Type B pancreatic cell (in vitro differentiated cells): Measurements from ENCODE around the gene IFT27. TPM values are rescaled to one million over a fixed set of nuclear protein-coding genes. Genes with fewer than 3 reads are reported as not detected.

Experiments used
- DNase-seq: peaks from one replicate; pipeline ENCODE4 v3.0.0; 2021; ENCODE audit warnings: mixed read lengths; ENCODE audit not compliant: unreplicated experiment; ENCODE audit errors: extremely low spot score
- H3K27ac Mint-ChIP-seq: 2 replicates; pipeline ENCODE4 v1.8.0; 2021; ENCODE audit warnings: mild to moderate bottlenecking, mixed read lengths
- H3K27me3 Mint-ChIP-seq: 2 replicates; pipeline ENCODE4 v1.8.0; 2021; ENCODE audit warnings: mixed read lengths
- H3K36me3 Mint-ChIP-seq: 2 replicates; pipeline ENCODE4 v1.8.0; 2021; ENCODE audit warnings: mixed read lengths
- H3K4me1 Mint-ChIP-seq: one replicate; pipeline ENCODE4 v1.8.0; 2021; ENCODE audit warnings: mixed read lengths; ENCODE audit not compliant: unreplicated experiment
- H3K4me3 Mint-ChIP-seq: 2 replicates; pipeline ENCODE4 v1.8.0; 2021; ENCODE audit warnings: mild to moderate bottlenecking, mixed read lengths
- H3K9me3 Mint-ChIP-seq: 2 replicates; pipeline ENCODE4 v1.8.0; 2021; ENCODE audit warnings: mixed read lengths
- total RNA-seq: library from RNA; stranded (reverse); gene quantifications from 2 replicates; pipeline ENCODE4 v1.2.1, GENCODE V29; 2021; ENCODE audit warnings: low replicate concordance
- TF ChIP-seq, protein P1 (sequence below): fragments of 200-600 bp; sonication (generic); conservative IDR thresholded peaks from 2 replicates; pipeline ENCODE4 v1.5.0; 2021; ENCODE audit warnings: antibody characterized with exemption, mild to moderate bottlenecking

IFT27 gene
- total RNA-seq, 1 donor from 2014 or later = 46.6 TPM

DNA sequence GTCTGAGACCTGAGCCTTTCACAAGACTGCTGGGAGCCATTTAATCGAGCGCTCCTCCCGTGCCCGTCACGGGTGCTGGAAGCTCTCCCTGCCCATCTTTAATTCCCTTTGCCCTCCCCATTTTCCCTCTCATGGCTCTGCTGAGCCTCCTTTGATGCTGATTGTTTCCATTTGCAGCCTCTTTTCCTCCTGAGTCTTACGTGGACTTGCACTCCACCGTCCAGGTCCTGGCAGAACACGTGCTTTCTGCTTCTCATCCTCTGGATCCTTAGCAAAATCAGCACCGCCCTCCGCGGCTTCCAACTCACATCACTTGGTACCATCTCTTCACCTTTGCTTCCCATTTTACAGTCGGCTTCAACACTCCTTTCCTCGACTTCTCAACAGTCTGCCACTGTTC is 7.3 kb downstream of the IFT27 start:
- H3K9me3 Mint-ChIP-seq = no peaks in the 10 kb centered on the region
- no peak overlapping the region for H3K27ac Mint-ChIP-seq
- H3K36me3 Mint-ChIP-seq = peaks cover 6% of the 10 kb centered on the region
- H3K4me1 Mint-ChIP-seq = peaks cover 19% of the 10 kb centered on the region
- H3K4me3 Mint-ChIP-seq = no peak overlapping the region
- TF ChIP-seq, protein P1, sequence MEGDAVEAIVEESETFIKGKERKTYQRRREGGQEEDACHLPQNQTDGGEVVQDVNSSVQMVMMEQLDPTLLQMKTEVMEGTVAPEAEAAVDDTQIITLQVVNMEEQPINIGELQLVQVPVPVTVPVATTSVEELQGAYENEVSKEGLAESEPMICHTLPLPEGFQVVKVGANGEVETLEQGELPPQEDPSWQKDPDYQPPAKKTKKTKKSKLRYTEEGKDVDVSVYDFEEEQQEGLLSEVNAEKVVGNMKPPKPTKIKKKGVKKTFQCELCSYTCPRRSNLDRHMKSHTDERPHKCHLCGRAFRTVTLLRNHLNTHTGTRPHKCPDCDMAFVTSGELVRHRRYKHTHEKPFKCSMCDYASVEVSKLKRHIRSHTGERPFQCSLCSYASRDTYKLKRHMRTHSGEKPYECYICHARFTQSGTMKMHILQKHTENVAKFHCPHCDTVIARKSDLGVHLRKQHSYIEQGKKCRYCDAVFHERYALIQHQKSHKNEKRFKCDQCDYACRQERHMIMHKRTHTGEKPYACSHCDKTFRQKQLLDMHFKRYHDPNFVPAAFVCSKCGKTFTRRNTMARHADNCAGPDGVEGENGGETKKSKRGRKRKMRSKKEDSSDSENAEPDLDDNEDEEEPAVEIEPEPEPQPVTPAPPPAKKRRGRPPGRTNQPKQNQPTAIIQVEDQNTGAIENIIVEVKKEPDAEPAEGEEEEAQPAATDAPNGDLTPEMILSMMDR = no peak
- no peaks in the 10 kb centered on the region for H3K27me3 Mint-ChIP-seq
- DNase-seq = no peak

DNA sequence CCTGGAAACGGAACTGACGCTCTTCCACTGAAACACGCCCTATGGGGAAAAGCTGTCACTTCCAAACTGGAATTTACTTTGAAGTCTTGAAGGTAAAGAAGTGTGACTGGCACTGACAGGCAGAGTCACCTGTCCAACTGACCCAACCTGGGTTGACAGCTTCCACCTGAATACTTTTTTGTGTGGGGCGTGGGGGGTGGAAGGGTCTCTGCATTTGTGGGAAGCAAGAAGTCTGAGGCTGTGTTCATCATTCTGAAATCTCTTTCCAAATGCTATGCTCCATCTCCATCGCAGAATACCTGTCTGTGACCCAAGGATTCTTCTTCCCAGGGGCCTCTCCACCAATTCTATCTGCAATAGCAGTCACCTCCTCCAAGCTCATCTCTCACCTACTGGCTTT is 7.8 kb downstream of the IFT27 start:
- Mint-ChIP-seq H3K27me3 (no peaks in the 10 kb centered on the region), H3K36me3 (peaks cover 6% of the 10 kb centered on the region), H3K9me3 (no peaks in the 10 kb centered on the region), H3K4me1 (peaks cover 19% of the 10 kb centered on the region), H3K4me3 (no peak overlapping the region), H3K27ac (no peak overlapping the region)
- TF ChIP-seq, protein P1 = no peak
- DNase-seq = no peak

DNA sequence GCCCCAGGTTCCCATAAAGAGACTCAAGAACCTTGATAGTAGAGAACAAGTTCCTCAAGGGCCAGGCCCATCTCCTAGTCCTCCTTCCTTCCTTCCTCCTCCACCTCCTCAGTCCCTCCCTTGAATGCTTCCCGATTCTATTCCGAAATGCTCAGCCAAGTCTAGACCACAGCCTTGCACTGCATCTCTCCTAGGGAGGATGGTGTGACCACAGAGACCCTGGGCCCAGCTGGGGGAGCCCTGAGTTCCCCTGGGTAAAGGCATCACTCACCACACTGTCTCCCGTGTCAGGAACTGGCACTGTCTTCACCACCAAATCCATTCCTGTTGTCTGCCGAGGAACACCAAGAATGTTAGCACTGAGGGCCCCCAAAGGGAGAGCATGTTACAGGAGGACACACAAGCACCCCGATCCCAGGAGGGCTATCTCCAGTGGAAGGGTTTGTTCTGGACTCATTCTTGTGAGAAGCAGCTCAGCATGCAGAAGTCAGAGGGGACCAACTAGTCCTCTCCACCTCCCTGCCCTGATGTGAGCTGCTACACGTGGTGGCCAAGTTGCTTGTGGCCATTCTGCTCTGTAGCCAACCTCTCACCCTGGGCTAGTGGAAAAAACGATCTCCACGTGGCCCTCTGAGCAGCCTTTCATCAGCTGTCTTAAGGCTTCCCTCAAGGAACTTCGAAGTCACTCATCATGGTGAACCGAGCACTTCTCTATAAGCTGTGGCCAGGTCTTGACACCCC is 8.7 kb downstream of the IFT27 start:
- peaks cover 19% of the 10 kb centered on the region for H3K4me1 Mint-ChIP-seq
- no peaks in the 10 kb centered on the region for H3K27me3 Mint-ChIP-seq
- TF ChIP-seq, protein P1 = no peak
- no peak overlapping the region for H3K27ac Mint-ChIP-seq
- H3K4me3 Mint-ChIP-seq = no peak overlapping the region
- H3K9me3 Mint-ChIP-seq = no peaks in the 10 kb centered on the region
- H3K36me3 Mint-ChIP-seq = peaks cover 9% of the 10 kb centered on the region
- DNase-seq = no peak

DNA sequence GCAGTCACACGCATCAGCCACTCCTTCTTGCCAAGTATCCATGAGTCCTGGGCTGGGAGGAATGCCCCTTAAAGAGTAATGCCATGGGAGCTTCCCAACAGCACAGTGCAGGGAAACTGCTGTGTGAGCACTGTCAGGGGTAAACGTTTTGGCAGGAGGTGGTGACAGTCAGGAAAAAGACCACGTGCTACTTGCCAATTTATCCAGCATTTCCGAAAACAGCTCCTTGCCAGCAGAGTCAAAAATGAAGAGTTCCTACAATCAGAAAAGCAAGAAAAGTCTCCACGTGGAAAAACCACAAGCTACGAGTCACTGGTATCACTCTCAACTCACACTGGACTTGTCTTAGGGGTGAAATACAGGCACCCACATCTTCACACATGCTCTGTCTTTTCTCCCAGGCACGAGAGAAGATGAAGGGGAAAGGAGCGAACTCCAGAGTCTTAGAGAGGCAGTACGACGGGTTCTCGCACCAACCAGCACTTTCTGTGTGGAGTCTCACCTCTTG is 9.9 kb downstream of the IFT27 start:
- DNase-seq = no peak
- TF ChIP-seq, protein P1 = no peak
- H3K36me3 Mint-ChIP-seq = peaks cover 9% of the 10 kb centered on the region

DNA sequence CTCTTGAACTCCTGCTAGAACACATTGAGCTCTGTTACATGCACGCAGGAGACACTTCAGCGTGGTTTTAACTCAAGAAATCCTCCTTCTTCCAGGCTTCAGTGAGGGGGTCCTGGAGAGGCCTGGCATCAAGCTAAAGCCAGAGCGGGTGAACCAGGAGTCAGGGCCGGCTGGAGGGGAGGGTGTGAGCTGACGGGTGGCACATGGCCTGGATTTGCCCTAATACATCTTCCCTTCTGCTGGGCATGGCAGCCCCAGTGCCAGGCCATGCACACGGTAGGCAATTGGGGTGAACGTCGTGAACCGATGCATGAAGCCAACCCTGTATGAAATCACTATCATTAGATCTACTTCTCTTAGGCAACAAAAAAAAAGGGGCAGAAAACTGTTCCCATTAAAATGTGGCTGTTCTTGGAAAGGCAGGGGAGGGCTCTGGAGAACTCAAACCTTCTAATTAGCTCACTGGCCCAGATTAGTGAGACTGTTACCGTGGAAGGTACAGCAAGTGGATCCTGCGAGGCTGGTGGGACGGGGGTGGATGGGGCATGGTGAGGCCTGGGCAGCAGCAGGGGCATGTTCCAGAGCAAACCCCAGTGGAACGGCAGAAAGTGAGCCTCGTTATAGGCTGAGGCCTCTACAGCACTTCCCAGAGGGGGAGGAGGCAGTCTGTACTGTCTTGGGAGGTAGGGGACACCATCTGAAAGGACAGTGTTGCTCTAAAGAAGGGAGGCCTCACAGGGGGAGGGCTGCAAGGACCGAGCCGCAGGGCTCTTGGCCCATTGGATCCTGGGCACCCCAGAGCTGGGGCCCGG is 10.6 kb downstream of the IFT27 start:
- H3K4me3 Mint-ChIP-seq = no peak overlapping the region
- H3K36me3 Mint-ChIP-seq = peaks cover 9% of the 10 kb centered on the region
- no peak overlapping the region for H3K27ac Mint-ChIP-seq
- no peaks in the 10 kb centered on the region for H3K27me3 Mint-ChIP-seq
- H3K9me3 Mint-ChIP-seq = no peaks in the 10 kb centered on the region
- TF ChIP-seq, protein P1 = no peak
- H3K4me1 Mint-ChIP-seq = peaks cover 6% of the 10 kb centered on the region
- no peak for DNase-seq

More for the DNA sequence above, 9.9 kb downstream of the IFT27 start:
- Mint-ChIP-seq H3K27ac (no peak overlapping the region), H3K4me3 (no peak overlapping the region), H3K4me1 (peaks cover 12% of the 10 kb centered on the region), H3K27me3 (no peaks in the 10 kb centered on the region), H3K9me3 (no peaks in the 10 kb centered on the region)
